Skeletal muscle cell (primary cell): ENCODE results near the gene ZNF101.
"Not testable (repeated sequence)": the region's sequence is repeated elsewhere in the genome, so short reads cannot be mapped to it uniquely, and the experiment has no call there.

Source experiments
- DNase-seq: peaks from one replicate; pipeline ENCODE4 v3.0.0-alpha.2; 2010; ENCODE audit warnings: low read depth
- H3K4me3 ChIP-seq: 2 replicates; pipeline ENCODE4 v1.5.1; 2011; ENCODE audit warnings: low read depth, mild to moderate bottlenecking, control low read depth, low read length, moderate library complexity

Gene ZNF101

DNA sequence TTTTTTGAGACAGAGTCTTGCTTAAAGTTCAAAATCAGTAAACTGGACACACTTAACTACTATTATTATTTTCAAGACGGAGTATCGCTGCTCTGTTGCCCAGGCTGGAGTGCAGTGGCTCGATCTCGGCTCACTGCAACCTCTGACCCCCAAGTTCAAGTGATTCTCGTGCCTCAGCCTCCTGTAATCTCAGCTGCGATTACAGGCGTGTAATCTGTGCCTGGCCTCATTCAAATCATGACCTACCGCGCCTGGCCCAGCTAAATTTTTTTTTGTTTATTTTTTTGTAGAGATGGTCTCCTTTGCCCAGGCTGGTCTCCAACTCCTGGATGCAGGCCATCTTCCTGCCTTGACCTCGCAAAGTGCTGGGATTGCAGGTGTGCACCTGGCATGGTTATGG lies 23.0 kb downstream of the ZNF101 start:
- no peak overlapping the region for H3K4me3 ChIP-seq
- DNase-seq: no peak

- no peak overlapping the region for H3K4me3 ChIP-seq
These were observed 27.7 kb downstream of the ZNF101 start for GRCh38 chr19:19696386-19696785.

GRCh38 chr19:19697589-19697988 lies 28.9 kb downstream of the ZNF101 start:
- DNase-seq: no peak
- H3K4me3 ChIP-seq: no peak overlapping the region

More at GRCh38 chr19:19696386-19696785, 27.7 kb downstream of the ZNF101 start:
- DNase-seq: no peak

DNA sequence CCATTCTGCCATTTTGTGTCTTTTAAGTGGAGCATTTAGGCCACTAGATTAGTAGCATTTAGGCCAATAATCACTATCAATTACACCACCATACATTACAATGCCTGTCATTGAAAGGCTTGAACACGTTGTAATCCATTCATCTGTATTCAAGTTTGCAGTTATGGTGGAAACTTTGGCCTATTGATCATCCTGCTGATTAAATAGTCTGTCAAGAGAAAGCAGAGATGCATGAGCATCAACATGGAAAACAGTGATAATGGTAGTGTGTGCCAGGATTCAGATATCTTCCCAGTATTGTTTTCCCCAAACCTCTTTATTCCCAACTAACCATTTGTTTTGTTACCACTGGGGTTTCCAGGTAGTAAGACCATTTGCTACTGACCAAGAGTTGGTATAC lies 31.9 kb downstream of the ZNF101 start:
- H3K4me3 ChIP-seq, DNase-seq: not testable (repeated sequence)

- no peak for DNase-seq
- H3K4me3 ChIP-seq: no peak overlapping the region
These were observed 36.2 kb downstream of the ZNF101 start for GRCh38 chr19:19704836-19705235.

- no peak for DNase-seq
- H3K4me3 ChIP-seq: no peak overlapping the region
These were observed 41.9 kb downstream of the ZNF101 start for GRCh38 chr19:19710506-19710905.

DNA sequence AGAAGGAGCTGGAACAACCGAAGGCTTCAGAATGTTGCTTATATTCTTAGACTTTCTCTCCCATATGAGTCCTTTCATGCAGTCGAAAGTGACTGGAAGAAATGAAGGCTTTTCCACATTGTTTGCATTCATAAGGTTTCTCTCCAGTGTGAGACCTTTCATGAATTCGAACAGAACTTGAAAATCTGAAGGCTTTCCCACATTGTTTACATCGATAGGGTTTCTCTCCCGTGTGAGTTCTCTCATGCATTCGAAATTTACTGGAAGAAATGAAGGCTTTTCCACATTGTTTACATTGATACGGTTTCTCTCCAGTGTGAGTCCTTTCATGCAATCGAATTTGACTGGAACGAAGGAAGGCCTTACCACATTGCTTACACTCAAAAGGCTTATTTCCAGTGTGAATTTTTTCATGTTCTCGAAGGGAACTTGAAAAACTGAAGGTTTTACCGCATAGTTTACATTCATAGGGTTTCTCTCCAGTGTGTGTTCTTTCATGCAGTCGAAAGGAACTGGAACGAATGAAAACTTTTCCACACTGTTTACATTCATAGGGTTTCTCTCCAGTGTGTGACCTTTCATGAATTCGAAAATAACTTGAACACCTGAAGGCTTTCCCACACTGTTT lies 42.8 kb downstream of the ZNF101 start:
- no peak overlapping the region for H3K4me3 ChIP-seq
- no peak for DNase-seq

DNA sequence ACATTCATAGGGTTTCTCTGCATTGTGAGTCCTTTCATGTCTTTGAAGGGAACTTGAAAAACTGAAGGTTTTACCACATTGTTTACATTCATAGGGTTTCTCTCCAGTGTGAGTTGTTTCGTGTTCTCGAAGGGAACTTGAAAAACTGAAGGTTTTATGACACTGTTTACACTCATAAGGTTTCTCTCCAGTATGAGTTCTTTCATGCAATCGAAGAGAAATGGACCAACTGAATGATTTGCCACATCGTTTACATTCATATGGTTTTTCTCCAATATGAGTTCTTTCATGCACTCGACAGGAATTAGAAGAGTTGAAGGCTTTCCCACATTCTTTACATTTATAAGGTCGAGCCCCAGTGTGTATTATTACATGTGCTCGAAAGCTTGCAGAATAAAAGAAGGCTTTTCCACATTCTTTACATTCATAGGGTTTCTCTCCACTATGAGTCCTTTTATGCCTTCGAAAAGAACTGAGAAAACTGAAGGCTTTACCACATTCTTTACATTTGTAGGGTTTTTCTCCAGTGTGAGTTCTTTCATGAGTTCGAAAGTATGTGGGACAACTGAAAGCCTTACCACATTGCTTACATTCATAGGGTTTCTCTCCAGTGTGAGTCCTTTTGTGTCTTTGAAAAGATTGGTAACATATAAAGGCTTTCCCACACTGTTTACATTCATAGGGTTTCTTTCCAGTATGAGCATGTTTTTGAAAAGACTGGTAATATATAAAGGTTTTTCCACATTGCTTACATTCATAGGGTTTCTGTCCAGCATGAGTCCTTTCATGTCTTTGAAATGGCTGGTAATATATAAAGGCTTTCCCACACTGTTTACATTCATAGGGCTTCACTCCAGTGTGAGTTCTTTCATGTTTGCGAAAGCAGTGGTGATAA lies 43.5 kb downstream of the ZNF101 start:
- no peak overlapping the region for H3K4me3 ChIP-seq
- no peak for DNase-seq

- DNase-seq: no peak
These were observed 51.2 kb downstream of the ZNF101 start for GRCh38 chr19:19719798-19720197.

GRCh38 chr19:19721896-19722295 lies 53.3 kb downstream of the ZNF101 start:
- DNase-seq: no peak
- no peak overlapping the region for H3K4me3 ChIP-seq

More at GRCh38 chr19:19719798-19720197, 51.2 kb downstream of the ZNF101 start:
- no peak overlapping the region for H3K4me3 ChIP-seq

DNA sequence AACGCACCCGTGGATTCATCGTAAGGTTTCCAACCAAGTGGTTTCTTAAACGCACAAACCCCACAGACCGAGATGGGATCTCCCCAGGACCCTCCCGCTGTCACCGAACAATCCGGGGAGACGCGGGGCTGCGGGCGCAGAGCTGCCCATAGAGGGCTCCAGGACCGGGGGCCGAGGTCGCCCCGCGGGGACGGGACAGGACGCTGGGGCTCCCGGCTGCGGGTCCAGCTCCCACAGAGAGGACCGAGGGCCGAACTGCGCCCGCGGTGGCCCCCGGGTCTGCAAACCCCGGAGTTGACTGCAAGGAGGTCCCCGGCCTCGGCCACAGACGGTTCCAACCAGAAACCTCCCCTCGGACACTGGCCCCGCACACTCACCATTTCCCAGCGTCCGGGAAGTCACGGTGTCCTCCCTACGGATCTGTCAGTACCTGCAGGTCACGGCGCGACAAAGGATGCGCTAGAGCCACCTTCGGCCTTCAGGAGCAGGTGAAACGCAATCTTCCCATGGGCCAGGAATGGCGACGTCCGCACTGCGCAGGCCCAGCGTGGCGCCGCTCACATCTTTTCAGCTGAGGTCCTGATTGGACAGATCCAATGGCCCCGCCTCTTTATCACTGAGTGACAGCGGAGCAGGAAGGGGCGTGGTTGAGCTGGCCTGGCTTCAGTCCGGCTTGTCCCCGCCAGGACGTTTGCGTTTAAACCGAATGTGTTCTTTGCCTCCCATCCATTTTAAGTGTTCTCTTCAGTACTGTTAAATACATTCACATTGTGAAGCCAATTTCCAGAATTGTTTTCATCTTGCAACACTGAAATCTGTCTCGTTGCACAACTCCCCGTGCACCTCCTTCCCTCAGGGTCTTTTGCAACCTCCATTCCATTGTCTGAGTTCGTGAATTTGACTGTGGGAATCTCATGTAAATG lies 64.2 kb downstream of the ZNF101 start, which contains the start of gene ZNF14:
ZNF14 (minus strand) TSS at position 534 of the 923 bp plus-strand sequence; CDS start at position 380, 154 bp downstream.
- DNase-seq: peak; percentile 68
- H3K4me3 ChIP-seq: peak within 1 kb of the TSS; percentile 96
